GM18870 (cell line): ENCODE results near the gene MORN3.
"Not testable (repeated sequence)": the region's sequence is repeated elsewhere in the genome, so short reads cannot be mapped to it uniquely, and the experiment has no call there.

Experiments used
- ATAC-seq: cut with Tn5 transposase; IDR thresholded peaks from one replicate; pipeline ENCODE4 v1.9.1; 2021; ENCODE audit warnings: moderate library complexity; ENCODE audit not compliant: unreplicated experiment

Gene MORN3

GRCh38 chr12:121641343-121641630 lies 28.2 kb downstream of the MORN3 start:
- no peak for ATAC-seq

GRCh38 chr12:121638298-121639202 lies 30.9 kb downstream of the MORN3 start:
- ATAC-seq = no peak

GRCh38 chr12:121637231-121637914 lies 32.1 kb downstream of the MORN3 start:
- ATAC-seq = no peak

- no peak for ATAC-seq
Observed at GRCh38 chr12:121634836-121635235, 34.6 kb downstream of the MORN3 start.

DNA sequence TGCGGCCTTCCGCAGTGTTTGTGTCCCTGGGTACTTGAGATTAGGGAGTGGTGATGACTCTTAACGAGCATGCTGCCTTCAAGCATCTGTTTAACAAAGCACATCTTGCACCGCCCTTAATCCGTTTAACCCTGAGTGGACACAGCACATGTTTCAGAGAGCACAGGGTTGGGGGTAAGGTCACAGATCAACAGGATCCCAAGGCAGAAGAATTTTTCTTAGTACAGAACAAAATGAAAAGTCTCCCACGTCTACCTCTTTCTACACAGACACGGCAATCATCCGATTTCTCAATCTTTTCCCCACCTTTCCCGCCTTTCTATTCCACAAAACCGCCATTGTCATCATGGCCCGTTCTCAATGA lies 35.6 kb downstream of the MORN3 start:
- not testable (repeated sequence) for ATAC-seq

- no peak for ATAC-seq
Observed at GRCh38 chr12:121632069-121632970, 37.1 kb downstream of the MORN3 start.

DNA sequence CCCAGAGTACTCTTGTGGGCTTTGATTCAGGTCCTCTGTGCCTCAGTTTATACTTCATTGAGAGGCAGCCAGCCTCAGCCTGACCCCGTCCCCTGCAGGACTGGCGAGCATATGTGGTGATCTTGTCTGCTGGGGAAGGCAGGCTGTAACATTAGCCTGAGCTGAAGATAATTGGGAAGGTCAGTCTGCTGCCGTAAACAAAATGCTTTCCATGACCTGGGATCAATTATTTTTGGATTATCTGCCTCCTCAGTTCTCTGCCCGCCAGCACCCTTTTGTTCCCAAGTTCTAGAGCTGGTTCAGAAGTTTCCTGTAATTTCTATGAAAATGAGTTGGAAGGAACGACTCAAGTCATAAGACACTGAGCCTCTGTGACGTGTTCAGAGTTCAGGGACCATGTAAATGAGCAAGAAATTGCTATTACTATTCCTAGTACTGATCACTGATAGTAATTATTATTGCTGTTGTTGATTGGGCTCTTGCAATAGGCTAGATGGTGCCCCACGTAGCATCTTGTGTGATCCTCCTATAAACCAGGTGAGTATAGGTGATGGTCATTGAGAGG lies 38.6 kb downstream of the MORN3 start:
- ATAC-seq = no peak

- no peak for ATAC-seq
Observed at GRCh38 chr12:121628536-121628935, 40.9 kb downstream of the MORN3 start.

GRCh38 chr12:121628037-121628436 lies 41.4 kb downstream of the MORN3 start:
- ATAC-seq = no peak

DNA sequence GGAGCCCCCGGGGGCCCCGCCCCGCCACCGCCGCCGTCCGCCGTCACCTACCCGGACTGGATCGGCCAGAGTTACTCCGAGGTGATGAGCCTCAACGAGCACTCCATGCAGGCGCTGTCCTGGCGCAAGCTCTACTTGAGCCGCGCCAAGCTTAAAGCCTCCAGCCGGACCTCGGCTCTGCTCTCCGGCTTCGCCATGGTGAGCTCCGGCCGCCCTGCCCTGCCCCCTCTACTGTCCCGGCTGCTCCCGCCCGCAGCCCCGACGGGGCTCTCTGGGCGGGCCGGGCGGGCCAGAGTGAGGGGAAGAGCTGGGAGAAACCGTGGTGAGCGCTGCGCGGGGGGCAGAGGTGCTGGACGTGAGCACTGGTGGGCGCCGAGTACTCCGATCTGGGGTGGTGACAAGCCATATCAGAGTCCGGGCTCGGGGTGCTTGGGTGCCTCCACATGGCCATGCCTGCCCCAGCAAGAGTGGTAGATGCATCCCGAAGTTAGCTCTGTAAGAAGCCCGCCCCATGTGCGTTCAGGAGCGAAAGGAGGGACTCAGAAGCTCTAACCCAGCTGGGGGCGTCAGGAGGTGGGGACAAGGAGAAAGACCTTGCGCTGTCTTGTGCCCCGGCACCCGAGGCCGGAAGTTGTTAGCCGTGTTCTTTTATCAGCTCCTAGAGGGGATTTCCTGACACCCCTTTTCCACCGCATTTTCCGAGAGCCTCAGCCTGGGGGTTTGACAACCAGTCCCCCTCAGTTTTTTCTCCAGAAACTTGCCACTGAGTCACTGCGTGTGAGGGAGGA lies 42.4 kb downstream of the MORN3 start:
- ATAC-seq = peak; percentile 26

DNA sequence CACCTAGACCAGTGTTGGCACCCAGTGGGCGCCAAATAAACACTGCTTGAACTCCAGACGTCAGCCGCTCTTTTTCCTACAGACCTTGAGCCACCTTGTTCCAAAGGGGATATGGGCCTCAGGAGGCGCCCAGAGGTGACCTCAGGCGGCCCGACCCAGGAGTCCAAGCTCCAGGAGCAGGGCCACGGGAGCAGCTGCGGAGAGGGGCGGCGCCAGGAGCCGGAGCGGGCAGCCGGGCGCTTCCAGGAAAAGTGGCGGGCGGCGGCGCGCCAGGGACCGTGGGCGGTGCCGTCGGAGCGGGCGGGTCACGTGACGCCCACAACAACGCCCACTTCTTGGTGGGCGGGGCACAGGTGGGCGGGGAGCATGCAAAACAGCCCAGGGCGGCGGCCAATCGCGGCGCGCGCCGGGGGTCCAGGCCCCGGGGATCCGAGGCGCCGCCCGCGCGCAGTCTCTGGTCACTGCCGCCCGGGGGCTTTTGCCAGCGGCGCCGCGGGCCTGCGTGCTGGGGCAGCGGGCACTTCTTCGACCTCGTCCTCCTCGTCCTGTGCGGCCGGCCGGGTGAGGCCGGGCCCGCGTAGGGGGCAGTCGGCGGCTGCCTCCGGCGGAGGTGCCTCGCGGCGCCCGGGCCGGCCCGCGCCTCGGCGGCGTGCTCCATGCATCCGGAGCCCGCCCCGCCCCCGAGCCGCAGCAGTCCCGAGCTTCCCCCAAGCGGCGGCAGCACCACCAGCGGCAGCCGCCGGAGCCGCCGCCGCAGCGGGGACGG lies 43.2 kb downstream of the MORN3 start, which contains the start of gene ORAI1:
ORAI1 (plus strand) TSS at position 444 of the 766 bp plus-strand sequence.
- peak; percentile 45 for ATAC-seq

DNA sequence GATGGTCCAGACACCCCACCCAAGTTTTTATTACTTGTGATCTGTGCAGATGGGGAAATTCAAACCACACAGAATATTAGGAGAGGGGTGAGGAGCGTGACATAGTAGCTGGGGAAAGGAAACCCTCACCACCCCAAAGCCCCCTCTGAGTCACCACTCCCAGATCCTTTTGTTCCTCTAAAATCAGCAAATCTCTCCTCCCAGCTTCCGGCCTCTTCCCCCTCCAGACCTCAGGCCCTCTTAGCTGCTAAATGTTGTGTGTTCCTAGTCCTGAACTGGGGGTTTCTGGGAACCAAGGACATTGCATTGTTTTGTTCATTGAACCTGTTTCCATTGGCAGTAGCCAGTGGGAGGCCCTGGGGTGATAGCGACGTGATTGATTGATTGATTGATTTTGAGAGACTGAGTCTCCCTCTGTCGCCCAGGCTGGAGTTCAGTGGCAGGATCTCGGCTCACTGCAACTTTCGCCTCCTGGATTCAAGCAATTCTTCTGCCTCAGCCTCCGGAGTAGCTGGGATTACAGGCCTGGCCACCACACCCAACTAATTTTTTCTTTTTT lies 49.0 kb downstream of the MORN3 start:
- ATAC-seq = no peak

- ATAC-seq = no peak
Observed at GRCh38 chr12:121618659-121619233, 50.7 kb downstream of the MORN3 start.

DNA sequence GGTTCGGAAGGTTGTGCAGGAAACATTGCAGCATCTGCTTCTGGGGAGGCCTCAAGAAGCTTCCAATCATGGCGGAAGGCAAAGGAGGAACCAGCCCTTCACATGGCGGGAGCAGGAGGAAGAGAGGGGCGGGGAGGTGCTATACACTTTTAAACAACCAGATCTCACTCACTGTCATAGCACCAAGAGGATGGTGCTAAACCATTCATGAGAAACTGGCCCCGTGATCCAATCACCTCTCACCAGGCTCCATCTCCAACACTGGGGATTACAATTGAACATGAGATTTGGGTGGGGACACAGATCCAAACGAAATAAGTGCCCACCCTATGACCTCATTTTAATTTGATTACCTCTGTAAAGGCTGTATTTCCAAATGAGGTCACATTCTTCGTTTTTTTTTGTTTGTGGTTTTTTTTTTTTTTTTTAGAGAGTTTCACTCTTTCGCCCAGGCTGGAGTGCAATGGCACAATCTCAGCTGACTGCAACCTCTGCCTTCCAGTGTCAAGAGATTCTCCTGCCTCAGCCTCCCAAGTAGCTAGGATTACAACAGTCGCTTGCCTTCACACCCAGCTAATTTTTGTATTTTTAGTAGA lies 54.5 kb downstream of the MORN3 start:
- no peak for ATAC-seq

- ATAC-seq = no peak
Observed at GRCh38 chr12:121613462-121613861, 56.0 kb downstream of the MORN3 start.

- no peak for ATAC-seq
Observed at GRCh38 chr12:121611306-121611705, 58.1 kb downstream of the MORN3 start.

- no peak for ATAC-seq
Observed at GRCh38 chr12:121610239-121611149, 59.0 kb downstream of the MORN3 start.
